ENCODE measurements around the gene KIF3B.
A peak's percentile ranks its signal among the peaks of the same experiment; 100 is the strongest.
"Not testable (repeated sequence)": the region's sequence is repeated elsewhere in the genome, so short reads cannot be mapped to it uniquely, and the experiment has no call there.

KIF3B gene

DNA sequence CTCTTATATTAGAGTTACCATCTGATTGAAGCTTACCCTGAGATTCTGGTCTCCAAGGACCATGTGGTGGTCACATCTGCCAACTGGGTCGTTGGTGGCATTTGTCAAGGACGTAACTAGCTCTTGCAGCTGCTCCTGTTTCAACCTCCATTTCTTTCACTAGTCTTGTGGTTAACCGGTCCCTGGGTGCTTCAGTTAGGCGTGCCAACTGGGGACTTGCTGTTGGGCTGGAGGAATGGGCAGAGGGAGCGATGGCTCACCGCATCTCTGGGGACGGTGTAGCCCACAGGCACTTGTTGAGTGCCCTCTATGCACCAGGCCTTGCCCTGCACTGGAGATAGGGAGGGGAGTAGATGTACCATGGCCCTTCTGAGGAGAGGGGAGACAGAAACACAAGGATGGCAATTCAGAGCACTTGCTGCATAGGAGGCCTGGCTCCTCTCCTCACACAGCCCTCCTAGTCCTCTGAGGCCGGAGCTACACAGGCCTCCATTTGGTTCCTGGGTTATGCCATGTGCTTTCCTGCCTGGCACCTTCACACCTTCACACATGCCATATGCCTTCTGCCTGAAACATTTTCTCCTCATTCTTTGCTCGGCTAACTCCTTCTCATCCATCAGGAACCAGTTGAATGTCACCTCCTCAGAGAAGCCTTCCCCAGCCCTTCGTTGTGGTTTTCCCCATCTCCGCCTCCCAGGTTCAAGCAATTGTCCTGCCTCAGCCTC, 60.6 kb downstream of the KIF3B start:
- no peak for FAIRE-seq
- TF ChIP-seq POLR2A (IDR thresholded peaks at IDR 0.05; ENCODE audit: low read depth, low read length), result no peak
- no peak for DNase-seq (ENCODE audit: insufficient read length, low spot score)

DNA sequence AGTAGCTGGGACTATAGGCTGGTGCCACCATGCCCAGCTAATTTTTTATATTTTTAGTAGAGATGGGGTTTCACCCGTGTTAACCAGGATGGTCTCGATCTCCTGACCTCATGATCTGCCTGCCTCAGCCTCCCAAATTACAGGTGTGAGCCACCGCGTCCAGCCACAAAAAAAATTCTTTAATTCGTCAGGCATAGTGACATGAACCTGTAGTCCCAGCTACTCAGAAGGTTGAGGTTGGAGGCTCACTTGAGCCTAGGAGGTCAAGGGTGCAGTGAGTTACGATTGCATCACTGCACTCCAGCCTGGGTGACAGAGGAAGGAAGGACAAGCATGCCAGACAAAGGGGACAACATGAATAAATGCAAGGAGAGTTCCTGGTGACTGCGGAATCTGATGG, 61.2 kb downstream of the KIF3B start:
- FAIRE-seq, result no peak
- TF ChIP-seq POLR2A (IDR thresholded peaks at IDR 0.05; ENCODE audit: low read depth, low read length), result no peak
- no peak for DNase-seq (ENCODE audit: insufficient read length, low spot score)

DNA sequence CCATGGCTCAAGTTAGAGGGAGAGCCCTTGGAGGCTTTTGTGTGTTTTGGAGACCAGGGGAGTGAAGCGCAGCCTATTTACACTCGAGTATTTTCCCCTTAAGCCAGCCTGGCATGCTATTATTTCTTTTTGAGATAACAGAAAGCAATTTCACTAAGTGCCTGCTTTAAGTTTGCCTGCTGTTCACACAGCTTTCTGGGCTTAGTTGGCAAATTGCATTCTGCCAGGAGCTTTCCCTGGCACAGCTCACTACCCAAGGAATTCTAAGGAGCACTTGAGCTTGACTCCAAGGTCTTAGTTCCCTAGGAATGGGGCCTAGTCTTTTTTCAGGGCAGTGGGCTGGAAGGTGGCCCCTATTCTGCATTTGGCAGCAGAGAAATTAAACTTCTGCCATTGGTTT, 61.7 kb downstream of the KIF3B start:
- DNase-seq (ENCODE audit: insufficient read length, low spot score) (no peak), FAIRE-seq (no peak)
- TF ChIP-seq POLR2A (IDR thresholded peaks at IDR 0.05; ENCODE audit: low read depth, low read length), result no peak

DNA sequence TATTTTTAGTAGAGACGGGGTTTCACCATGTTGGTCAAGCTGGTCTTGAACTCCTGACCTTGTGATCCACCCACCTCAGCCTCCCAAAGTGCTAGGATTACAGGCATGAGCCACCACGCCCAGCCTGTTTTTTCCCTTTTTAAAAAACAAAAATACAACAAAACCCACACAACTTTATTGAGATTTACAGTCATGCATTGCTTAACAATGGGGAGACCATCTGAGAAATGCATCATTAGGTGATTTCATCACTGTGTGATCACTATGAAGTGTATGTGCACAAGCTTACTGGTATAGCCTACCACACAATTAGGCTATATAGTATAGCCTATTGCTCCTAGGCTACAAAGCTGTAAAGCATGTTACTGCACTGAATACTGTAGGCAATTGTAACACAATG, 63.6 kb downstream of the KIF3B start:
- not testable (repeated sequence) for DNase-seq (ENCODE audit: insufficient read length, low spot score); FAIRE-seq

DNA sequence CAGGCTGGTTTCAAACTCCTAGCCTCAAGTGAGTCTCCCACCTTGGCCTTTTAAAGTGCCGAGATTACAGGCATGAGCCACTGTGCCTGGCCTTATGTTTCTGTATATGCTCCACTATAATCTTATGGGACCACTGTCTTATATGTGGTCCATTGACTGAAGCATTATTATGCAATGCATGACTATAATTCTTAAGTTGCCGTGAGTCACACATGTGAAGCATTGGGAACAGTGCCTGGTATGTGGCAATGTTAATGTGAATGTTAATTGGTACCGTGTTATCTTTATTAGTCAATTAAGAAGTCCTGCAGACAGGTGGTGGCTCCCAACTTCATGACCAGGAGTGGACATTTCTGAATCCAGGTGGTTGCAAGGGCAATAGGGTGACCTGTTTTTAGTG, 66.0 kb downstream of the KIF3B start:
- FAIRE-seq (no peak), DNase-seq (ENCODE audit: insufficient read length, low spot score) (no peak)
- TF ChIP-seq POLR2A (IDR thresholded peaks at IDR 0.05; ENCODE audit: low read depth, low read length), result no peak

DNA sequence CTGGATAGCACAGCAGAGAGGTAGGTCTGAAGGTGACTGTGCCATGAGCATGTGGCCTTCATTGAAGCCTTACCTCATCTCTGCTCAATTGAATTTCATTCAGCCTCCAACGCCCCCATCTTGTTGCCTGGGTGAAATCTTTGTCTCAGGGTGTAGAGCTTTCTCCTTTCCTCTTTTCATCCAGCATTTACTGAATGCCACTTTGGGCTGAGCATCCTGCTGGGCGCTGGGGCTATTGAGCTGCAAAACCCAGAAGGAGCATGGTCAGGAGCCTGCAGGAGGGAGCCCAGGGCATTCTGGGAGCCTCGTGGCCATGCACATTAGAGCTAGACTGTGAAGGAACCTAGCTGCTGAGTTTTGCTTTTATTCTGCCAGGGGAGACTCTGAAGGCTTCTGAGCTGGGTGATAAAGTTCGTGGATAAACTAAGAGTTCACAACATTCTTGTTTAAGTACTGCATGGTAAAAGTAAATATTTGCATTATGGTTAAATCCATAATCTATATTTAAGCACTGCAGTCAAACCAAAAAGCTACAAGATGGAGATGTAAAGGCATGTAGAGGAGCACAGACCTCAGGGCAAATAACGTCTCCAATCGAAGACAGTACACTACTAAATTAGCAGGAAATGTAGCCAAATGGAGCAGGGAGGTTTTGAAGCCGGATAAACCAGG, 67.5 kb downstream of the KIF3B start:
- TF ChIP-seq POLR2A (IDR thresholded peaks at IDR 0.05; ENCODE audit: low read depth, low read length), result no peak
- FAIRE-seq (no peak), DNase-seq (ENCODE audit: insufficient read length, low spot score) (no peak)

DNA sequence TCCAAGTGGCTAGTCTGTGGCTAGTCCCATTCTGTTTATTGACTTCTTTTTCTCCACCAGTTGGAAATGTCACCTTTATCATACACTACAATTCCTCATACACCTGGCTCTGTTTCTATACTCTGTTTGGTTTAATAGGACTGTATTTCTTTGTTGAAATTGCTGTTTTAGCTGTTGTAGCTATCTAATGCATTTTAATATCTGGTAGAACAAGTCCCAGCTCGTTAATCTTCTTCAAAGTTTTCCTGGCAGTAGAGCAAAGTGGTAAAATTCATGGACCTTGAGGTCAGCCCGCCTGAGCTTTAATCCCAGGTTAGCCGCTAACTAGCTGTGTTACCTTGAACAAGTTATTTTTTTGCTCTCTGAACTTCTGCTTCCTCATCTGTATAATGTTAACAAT, 70.8 kb downstream of the KIF3B start:
- DNase-seq (ENCODE audit: insufficient read length, low spot score) (no peak), FAIRE-seq (no peak)
- no peak for TF ChIP-seq POLR2A (IDR thresholded peaks at IDR 0.05; ENCODE audit: low read depth, low read length)

DNA sequence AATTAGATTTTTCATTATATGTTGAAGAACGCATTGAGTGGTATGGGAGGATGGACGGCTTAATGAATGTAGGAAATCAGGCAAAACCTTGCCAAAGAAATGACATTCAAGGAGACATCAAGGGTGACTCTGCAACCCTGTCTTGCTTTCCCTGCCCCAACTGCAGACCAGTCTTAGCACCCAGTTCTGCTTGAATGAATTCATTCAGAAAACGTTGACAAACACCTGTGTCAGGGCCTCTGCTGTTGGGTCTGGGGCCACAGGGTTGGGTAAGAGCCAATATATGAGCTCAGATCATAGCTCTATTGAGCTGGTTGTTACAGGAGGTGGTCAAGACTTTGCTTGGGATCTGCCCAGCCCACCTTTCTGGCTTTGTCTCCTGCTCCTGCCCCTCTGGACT, 73.0 kb downstream of the KIF3B start:
- FAIRE-seq (no peak), DNase-seq (ENCODE audit: insufficient read length, low spot score) (no peak)
- no peak for TF ChIP-seq POLR2A (IDR thresholded peaks at IDR 0.05; ENCODE audit: low read depth, low read length)

DNA sequence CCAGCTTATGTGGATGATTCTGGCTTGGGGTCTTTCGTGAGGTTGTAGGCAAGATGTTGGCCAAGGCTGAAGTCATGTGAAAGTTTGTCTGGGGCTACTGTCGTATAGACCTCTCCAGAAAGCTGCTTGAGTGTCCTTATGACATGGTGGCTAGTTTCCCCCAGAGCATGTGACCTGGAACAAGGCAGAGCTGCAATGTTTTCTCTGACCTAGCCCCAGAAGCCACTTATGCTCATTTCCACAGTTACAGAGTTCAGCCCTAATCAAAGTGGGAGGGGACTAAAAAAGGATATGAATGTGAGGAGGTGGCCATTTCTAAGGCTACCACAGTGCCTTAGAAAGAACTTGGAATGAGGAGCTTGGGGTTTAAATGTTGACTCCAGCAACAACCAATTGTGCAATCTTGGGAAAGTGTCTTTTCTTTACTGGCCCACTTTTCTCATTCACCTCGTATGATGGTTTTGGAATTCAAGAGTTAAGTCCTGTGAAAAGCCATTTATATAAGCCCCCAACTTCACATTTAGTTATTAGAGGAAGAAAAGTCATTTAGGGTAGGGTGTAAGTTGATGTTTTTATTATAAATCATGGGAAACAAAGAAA, 74.8 kb downstream of the KIF3B start:
- DNase-seq (ENCODE audit: insufficient read length, low spot score), result no peak
- TF ChIP-seq POLR2A (IDR thresholded peaks at IDR 0.05; ENCODE audit: low read depth, low read length), result no peak
- FAIRE-seq, result no peak

DNA sequence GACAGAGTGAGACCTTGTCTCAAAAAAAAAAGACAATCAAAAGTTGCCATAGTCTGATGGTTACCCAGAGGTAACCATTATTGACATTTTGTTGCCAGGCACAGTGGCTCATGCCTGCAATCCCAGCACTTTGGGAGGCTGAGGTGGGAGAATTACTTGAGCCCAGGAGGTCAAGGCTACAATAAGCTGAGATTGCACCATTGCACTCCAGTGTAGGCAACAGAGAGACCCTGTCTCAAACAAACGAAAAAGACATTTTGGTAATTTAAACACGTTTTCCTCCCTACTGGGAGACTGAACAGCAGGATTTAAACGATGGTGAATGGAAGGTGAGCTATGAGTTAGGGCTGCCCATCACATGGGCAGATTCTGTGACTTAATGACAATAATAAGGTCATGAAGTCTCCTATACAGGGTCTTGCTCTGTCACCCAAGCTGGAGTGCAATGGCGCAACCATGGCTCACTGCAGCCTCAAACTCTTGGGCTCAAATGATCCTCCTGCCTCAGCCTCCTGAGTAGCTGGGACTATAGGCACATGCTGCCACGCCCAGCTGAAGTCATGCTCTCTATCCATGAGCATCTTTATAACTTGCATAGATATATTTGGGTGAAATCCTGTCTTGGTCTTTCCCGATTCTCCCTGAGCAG, 76.5 kb downstream of the KIF3B start:
- no peak for FAIRE-seq
- DNase-seq (ENCODE audit: insufficient read length, low spot score), result no peak
- no peak for TF ChIP-seq POLR2A (IDR thresholded peaks at IDR 0.05; ENCODE audit: low read depth, low read length)

DNA sequence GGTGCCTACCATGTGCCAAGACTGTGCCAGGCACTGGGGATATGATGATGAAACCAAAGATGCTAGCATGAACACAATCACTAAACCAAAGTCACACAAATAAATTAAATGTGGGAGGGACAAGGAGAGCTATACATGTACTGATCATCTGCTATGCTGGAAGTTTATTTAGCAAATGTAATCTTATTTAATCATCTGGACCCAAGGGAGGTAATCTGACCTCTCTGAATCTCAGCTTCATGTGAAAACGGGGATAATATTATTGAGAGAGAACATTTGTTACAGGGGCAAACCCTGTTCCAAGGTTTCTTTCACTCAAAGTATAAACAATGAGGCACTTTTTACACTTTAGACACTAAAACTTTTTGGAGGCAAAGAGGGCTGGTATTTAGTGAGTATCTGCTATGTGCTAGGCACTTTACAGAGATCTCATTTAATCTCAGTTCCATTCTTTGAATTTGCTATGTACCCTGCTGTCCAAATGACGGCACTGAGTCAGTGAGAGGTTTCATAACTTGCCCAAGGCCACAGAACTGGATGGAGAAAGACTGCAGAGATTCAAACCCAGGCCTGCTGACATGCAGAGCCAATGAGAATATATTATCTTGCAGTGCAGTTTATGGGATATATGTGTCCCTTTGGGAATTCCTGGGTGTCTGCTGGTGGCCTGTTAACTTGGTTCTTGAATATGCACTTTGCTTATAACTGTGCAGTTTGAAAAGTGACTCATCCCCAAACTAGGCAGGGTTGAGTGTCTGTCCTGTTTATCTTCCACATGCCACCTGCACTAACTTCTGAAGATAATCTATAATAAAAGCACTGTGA, 77.4 kb downstream of the KIF3B start:
- TF ChIP-seq POLR2A (IDR thresholded peaks at IDR 0.05; ENCODE audit: low read depth, low read length), result no peak
- FAIRE-seq (peak; percentile 65), DNase-seq (ENCODE audit: insufficient read length, low spot score) (peak; percentile 28)

DNA sequence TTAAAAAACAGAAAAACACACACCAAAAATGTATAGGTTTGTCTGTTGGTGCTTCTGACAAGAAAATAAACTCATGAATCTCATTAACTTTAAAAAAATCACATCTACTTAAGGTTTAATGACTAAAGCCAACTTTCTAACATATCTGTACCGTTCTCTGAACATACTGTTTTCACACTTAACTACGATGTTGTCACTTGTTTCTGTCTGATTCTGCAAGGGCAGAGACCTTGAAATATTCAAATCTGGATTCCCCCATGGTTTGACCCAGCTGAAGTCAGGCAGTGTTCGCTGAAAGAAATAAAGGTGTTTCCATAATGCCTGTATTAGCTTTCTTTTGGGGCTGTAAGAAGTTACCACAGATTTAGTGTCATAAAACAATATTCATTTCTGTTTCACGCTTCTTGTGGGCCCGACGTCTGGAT, 78.0 kb downstream of the KIF3B start:
- FAIRE-seq (no peak), DNase-seq (ENCODE audit: insufficient read length, low spot score) (no peak)
- TF ChIP-seq POLR2A (IDR thresholded peaks at IDR 0.05; ENCODE audit: low read depth, low read length), result no peak

DNA sequence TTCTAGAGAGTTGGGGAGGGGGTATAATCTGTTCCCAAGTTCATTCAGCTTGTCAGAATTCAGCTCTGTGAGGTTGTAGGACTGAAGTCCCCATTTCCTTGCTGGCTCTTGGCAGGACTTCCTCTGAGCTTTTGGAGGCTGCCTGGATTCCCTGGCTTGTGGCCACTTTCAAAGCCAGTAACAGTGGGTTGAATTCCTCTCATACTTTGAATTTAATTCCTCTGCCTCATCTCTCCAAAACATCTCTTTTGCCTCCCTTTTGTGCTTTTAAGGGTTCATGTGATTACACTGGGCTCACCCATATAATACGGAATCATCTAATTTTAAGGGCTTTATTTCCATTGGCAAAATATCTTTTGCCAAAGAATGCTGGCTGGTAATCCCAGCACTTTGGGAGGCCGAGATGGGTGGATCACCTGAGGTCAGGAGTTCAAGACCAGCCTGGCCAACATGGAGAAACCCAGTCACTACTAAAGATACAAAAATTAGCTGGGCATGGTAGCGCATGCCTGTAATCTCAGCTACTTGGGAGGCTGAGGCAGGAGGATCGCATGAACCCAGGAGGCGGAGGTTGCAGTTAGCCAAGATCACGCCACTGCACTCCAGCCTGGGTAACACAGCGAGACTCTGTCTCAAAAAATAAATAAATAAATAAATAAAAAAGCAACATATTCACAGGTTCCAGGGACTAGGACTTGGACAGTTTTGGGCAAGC, 78.6 kb downstream of the KIF3B start:
- DNase-seq (ENCODE audit: insufficient read length, low spot score) (peak; percentile 31), FAIRE-seq (peak; percentile 15)

Data from H54 (cell line).